HL-60 (cell line): ENCODE measurements around the gene AKR1C2.
"Not testable (repeated sequence)": the region's sequence is repeated elsewhere in the genome, so short reads cannot be mapped to it uniquely, and the experiment has no call there.

Experiments used
- GABPA ChIP-seq: IDR thresholded peaks from 2 replicates; pipeline ENCODE4 v1.6.1; 2012; ENCODE audit warnings: low read depth
- POLR2AphosphoS5 ChIP-seq: IDR thresholded peaks from 2 replicates; pipeline ENCODE4 v1.6.1; 2012; ENCODE audit warnings: low read depth
- SPI1 ChIP-seq: IDR thresholded peaks from 2 replicates; pipeline ENCODE4 v1.6.1; 2012; ENCODE audit warnings: low read depth, mild to moderate bottlenecking, borderline replicate concordance
- TF ChIP-seq, protein P1 (sequence below): IDR thresholded peaks from one replicate; pipeline ENCODE4 v1.5.1; 2011; ENCODE audit warnings: low read length, control low read depth, inconsistent platforms; ENCODE audit not compliant: insufficient read depth
- TF ChIP-seq, protein P2 (sequence below): IDR thresholded peaks from 2 replicates; pipeline ENCODE4 v1.6.1; 2012; ENCODE audit warnings: low read depth; ENCODE audit not compliant: insufficient replicate concordance

DNA sequence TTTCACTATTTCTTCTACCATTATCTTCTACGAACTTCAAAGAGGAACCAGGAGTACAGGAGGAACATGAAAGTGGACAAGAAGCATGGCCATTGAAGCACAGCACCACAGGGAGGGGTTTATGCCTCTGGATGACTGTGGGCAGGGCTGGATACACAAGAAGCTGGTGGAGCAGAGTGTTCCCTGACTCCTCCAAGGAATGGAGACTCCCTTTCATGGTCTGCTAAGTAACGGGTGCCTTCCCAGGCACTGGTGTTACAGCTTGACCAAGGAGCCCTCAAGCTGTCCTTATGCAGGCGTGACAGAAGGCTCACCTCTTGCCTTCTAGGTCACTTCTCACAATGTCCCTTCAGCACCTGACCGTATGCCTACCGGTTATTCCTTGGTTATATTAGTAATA, 43.4 kb upstream of the AKR1C2 start:
- TF ChIP-seq, protein P1, sequence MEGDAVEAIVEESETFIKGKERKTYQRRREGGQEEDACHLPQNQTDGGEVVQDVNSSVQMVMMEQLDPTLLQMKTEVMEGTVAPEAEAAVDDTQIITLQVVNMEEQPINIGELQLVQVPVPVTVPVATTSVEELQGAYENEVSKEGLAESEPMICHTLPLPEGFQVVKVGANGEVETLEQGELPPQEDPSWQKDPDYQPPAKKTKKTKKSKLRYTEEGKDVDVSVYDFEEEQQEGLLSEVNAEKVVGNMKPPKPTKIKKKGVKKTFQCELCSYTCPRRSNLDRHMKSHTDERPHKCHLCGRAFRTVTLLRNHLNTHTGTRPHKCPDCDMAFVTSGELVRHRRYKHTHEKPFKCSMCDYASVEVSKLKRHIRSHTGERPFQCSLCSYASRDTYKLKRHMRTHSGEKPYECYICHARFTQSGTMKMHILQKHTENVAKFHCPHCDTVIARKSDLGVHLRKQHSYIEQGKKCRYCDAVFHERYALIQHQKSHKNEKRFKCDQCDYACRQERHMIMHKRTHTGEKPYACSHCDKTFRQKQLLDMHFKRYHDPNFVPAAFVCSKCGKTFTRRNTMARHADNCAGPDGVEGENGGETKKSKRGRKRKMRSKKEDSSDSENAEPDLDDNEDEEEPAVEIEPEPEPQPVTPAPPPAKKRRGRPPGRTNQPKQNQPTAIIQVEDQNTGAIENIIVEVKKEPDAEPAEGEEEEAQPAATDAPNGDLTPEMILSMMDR = not testable (repeated sequence)
- TF ChIP-seq GABPA, POLR2AphosphoS5, SPI1: not testable (repeated sequence)
- TF ChIP-seq, protein P2, sequence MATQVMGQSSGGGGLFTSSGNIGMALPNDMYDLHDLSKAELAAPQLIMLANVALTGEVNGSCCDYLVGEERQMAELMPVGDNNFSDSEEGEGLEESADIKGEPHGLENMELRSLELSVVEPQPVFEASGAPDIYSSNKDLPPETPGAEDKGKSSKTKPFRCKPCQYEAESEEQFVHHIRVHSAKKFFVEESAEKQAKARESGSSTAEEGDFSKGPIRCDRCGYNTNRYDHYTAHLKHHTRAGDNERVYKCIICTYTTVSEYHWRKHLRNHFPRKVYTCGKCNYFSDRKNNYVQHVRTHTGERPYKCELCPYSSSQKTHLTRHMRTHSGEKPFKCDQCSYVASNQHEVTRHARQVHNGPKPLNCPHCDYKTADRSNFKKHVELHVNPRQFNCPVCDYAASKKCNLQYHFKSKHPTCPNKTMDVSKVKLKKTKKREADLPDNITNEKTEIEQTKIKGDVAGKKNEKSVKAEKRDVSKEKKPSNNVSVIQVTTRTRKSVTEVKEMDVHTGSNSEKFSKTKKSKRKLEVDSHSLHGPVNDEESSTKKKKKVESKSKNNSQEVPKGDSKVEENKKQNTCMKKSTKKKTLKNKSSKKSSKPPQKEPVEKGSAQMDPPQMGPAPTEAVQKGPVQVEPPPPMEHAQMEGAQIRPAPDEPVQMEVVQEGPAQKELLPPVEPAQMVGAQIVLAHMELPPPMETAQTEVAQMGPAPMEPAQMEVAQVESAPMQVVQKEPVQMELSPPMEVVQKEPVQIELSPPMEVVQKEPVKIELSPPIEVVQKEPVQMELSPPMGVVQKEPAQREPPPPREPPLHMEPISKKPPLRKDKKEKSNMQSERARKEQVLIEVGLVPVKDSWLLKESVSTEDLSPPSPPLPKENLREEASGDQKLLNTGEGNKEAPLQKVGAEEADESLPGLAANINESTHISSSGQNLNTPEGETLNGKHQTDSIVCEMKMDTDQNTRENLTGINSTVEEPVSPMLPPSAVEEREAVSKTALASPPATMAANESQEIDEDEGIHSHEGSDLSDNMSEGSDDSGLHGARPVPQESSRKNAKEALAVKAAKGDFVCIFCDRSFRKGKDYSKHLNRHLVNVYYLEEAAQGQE = not testable (repeated sequence)
